GM18526 (cell line): ENCODE results near the gene ICAM1.
A peak's percentile ranks its signal among the peaks of the same experiment; 100 is the strongest.

Source experiments
- POLR2A ChIP-seq: IDR thresholded peaks from 3 replicates; pipeline ENCODE4 v1.6.1; 2011; ENCODE audit not compliant: insufficient read length; ENCODE audit errors: extremely low read depth

ICAM1 gene

GRCh38 chr19:10235003-10235402 lies 35.9 kb upstream of the ICAM1 start:
- TF ChIP-seq POLR2A = no peak

GRCh38 chr19:10237702-10238101 lies 33.2 kb upstream of the ICAM1 start:
- no peak for TF ChIP-seq POLR2A

GRCh38 chr19:10238172-10238783 lies 32.6 kb upstream of the ICAM1 start:
- no peak for TF ChIP-seq POLR2A

GRCh38 chr19:10243606-10244005 lies 27.3 kb upstream of the ICAM1 start:
- TF ChIP-seq POLR2A = no peak

- TF ChIP-seq POLR2A = no peak
Measured at GRCh38 chr19:10245189-10245939, 25.6 kb upstream of the ICAM1 start.

GRCh38 chr19:10246511-10246910 lies 24.4 kb upstream of the ICAM1 start:
- TF ChIP-seq POLR2A = no peak

- TF ChIP-seq POLR2A = peak; percentile 78
Measured at GRCh38 chr19:10251792-10252694, 18.9 kb upstream of the ICAM1 start, which contains the start of gene MRPL4. TSS of gene MRPL4 (plus strand) at chr19:10252214. CDS start at chr19:10252254, 40 bp downstream.

- TF ChIP-seq POLR2A = no peak
Measured at GRCh38 chr19:10252707-10253106, 18.2 kb upstream of the ICAM1 start.

- TF ChIP-seq POLR2A = no peak
Measured at GRCh38 chr19:10254244-10254643, 16.7 kb upstream of the ICAM1 start.

GRCh38 chr19:10255358-10255757 lies 15.6 kb upstream of the ICAM1 start:
- no peak for TF ChIP-seq POLR2A

GRCh38 chr19:10256551-10256950 lies 14.4 kb upstream of the ICAM1 start:
- TF ChIP-seq POLR2A = no peak

- no peak for TF ChIP-seq POLR2A
Measured at GRCh38 chr19:10256970-10257615, 13.8 kb upstream of the ICAM1 start.

GRCh38 chr19:10258080-10258710 lies 12.7 kb upstream of the ICAM1 start:
- TF ChIP-seq POLR2A = no peak

- no peak for TF ChIP-seq POLR2A
Measured at GRCh38 chr19:10259162-10259905, 11.6 kb upstream of the ICAM1 start.

- TF ChIP-seq POLR2A = no peak
Measured at GRCh38 chr19:10260141-10260584, 10.8 kb upstream of the ICAM1 start.
